ACC112 (cell line): Measurements from ENCODE around the gene AACS.

Experiments used
- H2AFZ ChIP-seq: fragments of 200-600 bp; sonication (generic); one replicate; pipeline ENCODE4 v1.6.0; 2017; ENCODE audit warnings: antibody characterized with exemption, low read length; ENCODE audit not compliant: unreplicated experiment
- H3K27ac ChIP-seq: fragments of 200-600 bp; sonication (generic); 2 replicates; pipeline ENCODE4 v1.5.1; 2014; ENCODE audit warnings: low read depth, mild to moderate bottlenecking, antibody characterized with exemption, low read length, moderate library complexity
- H3K27me3 ChIP-seq: fragments of 200-600 bp; sonication (generic); 2 replicates; pipeline ENCODE4 v1.6.1; 2014; ENCODE audit warnings: mild to moderate bottlenecking, antibody characterized with exemption, low read length, moderate library complexity, mixed read lengths; ENCODE audit not compliant: insufficient read depth
- H3K36me3 ChIP-seq: fragments of 200-600 bp; sonication (generic); 2 replicates; pipeline ENCODE4 v1.6.1; 2016; ENCODE audit warnings: mild to moderate bottlenecking, antibody characterized with exemption, low read length, moderate library complexity, mixed read lengths; ENCODE audit not compliant: insufficient read depth
- H3K4me1 ChIP-seq: fragments of 200-600 bp; sonication (generic); one replicate; pipeline ENCODE4 v1.6.1; 2016; ENCODE audit warnings: low read length, mixed read lengths; ENCODE audit not compliant: insufficient read depth, unreplicated experiment, control insufficient read depth
- H3K4me3 ChIP-seq: fragments of 200-600 bp; sonication (generic); 2 replicates; pipeline ENCODE4 v1.5.1; 2014; ENCODE audit warnings: mild to moderate bottlenecking, low read depth, low read length
- H3K79me2 ChIP-seq: fragments of 200-600 bp; sonication (generic); one replicate; pipeline ENCODE4 v1.6.0; 2016; ENCODE audit warnings: low read length; ENCODE audit not compliant: control insufficient read depth, unreplicated experiment, insufficient read depth

The AACS gene, protein sequence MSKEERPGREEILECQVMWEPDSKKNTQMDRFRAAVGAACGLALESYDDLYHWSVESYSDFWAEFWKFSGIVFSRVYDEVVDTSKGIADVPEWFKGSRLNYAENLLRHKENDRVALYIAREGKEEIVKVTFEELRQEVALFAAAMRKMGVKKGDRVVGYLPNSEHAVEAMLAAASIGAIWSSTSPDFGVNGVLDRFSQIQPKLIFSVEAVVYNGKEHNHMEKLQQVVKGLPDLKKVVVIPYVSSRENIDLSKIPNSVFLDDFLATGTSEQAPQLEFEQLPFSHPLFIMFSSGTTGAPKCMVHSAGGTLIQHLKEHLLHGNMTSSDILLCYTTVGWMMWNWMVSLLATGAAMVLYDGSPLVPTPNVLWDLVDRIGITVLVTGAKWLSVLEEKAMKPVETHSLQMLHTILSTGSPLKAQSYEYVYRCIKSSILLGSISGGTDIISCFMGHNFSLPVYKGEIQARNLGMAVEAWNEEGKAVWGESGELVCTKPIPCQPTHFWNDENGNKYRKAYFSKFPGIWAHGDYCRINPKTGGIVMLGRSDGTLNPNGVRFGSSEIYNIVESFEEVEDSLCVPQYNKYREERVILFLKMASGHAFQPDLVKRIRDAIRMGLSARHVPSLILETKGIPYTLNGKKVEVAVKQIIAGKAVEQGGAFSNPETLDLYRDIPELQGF

DNA sequence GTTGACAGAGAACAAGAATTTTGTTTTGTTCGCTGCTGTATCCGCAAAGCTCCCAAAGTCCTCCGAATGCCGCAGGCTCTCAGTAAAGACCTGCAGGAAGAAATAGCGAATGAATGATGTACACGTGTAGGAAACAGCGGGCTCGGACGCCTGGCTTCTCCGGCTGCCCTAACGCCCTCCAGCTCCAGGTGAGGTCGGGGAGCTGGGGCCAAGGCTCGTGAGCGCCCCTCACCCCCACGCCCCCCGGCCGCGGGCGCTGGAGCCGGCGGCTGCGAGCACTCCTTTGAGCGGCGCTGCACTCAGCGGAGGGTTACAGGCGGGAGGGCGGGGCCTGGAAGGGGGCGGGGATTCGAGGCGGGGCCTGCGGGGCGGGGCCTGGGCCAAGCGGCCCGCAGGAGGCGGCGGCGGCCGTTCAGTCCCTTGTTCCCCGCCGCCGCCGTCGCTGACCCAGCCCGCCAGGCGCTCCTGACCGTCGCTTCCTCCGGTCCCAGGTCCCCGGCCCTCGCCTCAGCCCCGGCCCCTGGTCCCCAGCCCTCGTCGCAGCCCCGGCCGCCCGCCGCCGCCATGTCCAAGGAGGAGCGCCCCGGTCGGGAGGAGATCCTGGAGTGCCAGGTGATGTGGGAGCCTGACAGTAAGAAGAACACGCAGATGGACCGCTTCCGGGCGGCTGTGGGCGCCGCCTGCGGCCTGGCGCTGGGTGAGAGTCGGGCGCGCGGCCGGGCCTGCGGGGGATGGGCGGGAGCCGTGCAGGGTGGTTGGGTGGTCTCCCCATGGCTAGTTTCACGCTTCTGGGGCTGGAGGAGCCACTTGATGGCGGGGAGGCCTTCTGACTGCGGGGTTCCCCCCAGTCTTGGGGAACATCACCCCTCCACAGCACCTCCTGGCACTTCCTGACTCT is at the start of gene AACS:
AACS (plus strand) TSS at position 415 of the 898 bp plus-strand sequence; CDS start at position 565, 150 bp downstream.
- Histone ChIP-seq H3K27ac (no peak within 1 kb of the TSS), H2AFZ (peak within 1 kb of the TSS; percentile 100), H3K79me2 (peaks cover 19% of the 10 kb centered on the region), H3K4me1 (peaks cover 5% of the 10 kb centered on the region), H3K4me3 (peak within 1 kb of the TSS; percentile 99), H3K36me3 (no peaks in the 10 kb centered on the region), H3K27me3 (no peaks in the 10 kb centered on the region)

DNA sequence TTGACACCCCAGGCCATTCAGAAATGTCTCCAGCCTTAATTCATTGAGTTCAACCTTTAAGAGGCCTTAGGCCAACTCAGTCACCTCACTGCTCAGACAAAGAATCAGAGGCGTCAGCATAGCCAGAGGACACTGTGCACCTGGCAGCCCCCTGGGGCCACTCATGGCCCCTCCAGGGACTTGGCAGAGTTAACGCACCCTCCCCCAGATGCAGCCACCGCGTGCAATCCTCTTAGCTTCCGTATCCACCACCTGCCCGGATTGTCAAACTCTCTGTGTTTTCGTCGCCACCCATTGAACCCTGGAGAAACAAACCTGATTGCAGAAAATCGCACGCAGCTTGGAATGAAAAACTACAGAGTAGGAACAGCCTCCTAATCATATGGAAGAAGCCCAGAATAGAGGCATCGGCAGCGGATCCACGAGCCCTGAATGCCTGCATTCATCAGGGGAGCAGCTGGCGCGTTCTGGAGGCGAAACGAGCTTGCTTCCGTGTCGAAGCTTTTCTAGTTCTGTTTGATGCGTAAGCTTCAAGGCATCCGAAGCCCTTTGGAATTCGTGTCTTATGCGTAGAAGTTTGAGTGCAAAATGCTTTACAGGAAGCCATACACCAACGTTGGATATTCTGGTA is 49.4 kb upstream of the AACS start:
- H3K27ac ChIP-seq, result no peak overlapping the region
- no peaks in the 10 kb centered on the region for H3K4me1 ChIP-seq
- H3K36me3 ChIP-seq, result no peaks in the 10 kb centered on the region
- H2AFZ ChIP-seq, result no peak overlapping the region
- no peak overlapping the region for H3K4me3 ChIP-seq
- no peaks in the 10 kb centered on the region for H3K79me2 ChIP-seq
- no peaks in the 10 kb centered on the region for H3K27me3 ChIP-seq

DNA sequence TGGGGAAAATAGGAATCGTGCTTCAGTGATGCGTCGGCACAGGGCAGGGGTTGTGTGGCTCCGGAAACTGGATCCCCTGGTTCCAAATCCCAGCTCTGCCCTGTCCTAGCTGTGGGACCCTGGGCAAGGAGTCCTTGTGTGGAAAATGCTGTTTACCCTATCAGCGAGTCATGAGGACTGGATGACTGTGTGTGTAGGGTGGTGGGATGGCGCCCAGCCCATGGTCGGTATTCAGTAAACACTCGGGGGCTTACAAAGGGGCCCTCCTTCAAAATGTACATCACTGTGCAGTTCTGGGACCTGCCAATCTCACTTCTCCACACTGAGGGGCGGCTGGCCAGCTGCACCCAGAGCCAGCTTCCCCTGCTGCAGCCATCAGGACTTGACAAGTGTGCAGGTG is 47.4 kb upstream of the AACS start:
- H3K27ac ChIP-seq, result no peak overlapping the region
- no peaks in the 10 kb centered on the region for H3K79me2 ChIP-seq
- no peaks in the 10 kb centered on the region for H3K4me1 ChIP-seq
- no peak overlapping the region for H3K4me3 ChIP-seq
- H2AFZ ChIP-seq, result no peak overlapping the region
- H3K36me3 ChIP-seq, result no peaks in the 10 kb centered on the region
- H3K27me3 ChIP-seq, result no peaks in the 10 kb centered on the region

DNA sequence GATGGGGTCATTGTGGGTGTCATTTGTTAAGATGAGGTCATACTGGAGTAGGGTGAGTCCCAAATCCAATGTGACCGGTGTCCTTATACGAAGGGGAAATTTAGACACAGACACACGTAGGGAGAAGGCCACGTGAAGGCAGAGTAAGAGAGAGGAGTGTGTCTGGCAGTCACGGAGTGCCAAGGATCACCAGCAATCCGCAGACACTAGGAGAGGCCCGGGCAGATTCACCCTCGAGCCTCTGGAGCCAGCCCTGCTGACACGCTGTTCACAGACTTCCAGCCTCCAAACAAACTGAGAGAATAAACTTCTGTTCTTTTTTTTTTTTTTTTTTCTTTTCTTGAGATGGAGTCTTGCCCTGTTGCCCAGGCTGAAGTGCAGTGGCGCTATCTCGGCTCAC is 46.9 kb upstream of the AACS start:
- Histone ChIP-seq H3K79me2 (no peaks in the 10 kb centered on the region), H3K4me1 (no peaks in the 10 kb centered on the region), H3K27ac (no peak overlapping the region), H3K27me3 (no peaks in the 10 kb centered on the region), H3K36me3 (no peaks in the 10 kb centered on the region), H2AFZ (no peak overlapping the region), H3K4me3 (no peak overlapping the region)

DNA sequence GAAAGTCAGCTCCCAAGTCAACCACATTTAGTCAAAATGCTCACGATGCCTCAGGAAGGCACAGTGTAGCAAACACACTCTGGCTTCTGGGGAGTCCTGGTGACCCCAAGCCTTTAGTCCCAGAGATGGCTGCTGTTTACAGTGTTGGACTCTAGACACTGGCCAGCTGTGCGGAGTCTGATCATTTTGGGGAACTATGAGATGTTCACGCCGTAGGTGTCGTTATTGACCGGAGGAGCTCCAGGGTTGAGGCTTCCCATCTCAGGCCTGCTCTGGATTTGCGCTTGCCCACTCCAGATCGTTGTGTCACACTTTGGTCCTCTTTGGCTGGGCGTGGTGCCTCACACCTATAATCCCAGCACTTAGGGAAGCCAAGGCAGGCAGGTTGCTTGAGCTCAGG is 44.1 kb upstream of the AACS start:
- Histone ChIP-seq H3K27ac (no peak overlapping the region), H2AFZ (no peak overlapping the region), H3K36me3 (no peaks in the 10 kb centered on the region), H3K4me3 (no peak overlapping the region), H3K79me2 (no peaks in the 10 kb centered on the region), H3K4me1 (no peaks in the 10 kb centered on the region), H3K27me3 (no peaks in the 10 kb centered on the region)

DNA sequence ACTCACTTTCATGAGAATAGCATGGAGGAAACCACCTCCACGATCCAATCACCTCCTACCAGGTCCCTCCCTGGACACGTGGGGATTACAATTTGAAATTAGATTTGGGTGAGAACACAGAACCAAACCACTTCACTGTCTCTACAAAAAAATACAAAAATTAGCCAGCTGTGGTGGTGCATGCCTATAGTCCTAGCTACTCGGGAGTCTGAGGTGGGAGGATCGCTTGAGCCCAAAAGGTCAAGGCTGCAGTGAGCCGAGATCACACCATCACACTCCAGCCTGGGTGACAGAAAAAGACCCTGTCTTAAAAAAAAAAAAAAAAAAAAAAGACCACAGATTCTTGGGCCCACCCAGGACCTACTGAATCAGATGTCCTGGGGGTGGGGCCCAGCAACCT is 43.5 kb upstream of the AACS start:
- Histone ChIP-seq H3K27ac (no peak overlapping the region), H3K27me3 (no peaks in the 10 kb centered on the region), H3K4me1 (no peaks in the 10 kb centered on the region), H3K79me2 (no peaks in the 10 kb centered on the region), H2AFZ (no peak overlapping the region), H3K4me3 (no peak overlapping the region), H3K36me3 (no peaks in the 10 kb centered on the region)

DNA sequence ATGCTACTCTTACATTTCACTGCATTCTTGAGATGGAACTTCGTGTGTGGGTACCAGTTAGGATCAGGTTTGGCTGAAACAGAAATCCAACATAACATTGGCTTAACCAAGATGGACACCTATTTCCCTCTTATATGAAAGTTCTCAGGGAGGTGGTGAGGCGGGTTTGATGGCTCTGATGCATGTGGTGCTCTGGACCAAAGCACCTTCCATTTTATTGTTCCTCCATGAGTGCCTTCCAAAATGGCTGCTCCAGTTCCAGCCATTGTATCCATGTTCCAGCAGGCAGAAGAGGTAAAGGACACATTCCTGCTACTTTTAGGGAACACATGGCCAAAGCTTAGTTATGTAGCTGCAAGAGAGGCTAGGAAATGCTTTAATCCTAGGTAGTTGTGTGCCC is 42.2 kb upstream of the AACS start:
- no peaks in the 10 kb centered on the region for H3K36me3 ChIP-seq
- H2AFZ ChIP-seq, result no peak overlapping the region
- no peaks in the 10 kb centered on the region for H3K79me2 ChIP-seq
- no peaks in the 10 kb centered on the region for H3K27me3 ChIP-seq
- no peaks in the 10 kb centered on the region for H3K4me1 ChIP-seq
- H3K4me3 ChIP-seq, result no peak overlapping the region
- no peak overlapping the region for H3K27ac ChIP-seq

DNA sequence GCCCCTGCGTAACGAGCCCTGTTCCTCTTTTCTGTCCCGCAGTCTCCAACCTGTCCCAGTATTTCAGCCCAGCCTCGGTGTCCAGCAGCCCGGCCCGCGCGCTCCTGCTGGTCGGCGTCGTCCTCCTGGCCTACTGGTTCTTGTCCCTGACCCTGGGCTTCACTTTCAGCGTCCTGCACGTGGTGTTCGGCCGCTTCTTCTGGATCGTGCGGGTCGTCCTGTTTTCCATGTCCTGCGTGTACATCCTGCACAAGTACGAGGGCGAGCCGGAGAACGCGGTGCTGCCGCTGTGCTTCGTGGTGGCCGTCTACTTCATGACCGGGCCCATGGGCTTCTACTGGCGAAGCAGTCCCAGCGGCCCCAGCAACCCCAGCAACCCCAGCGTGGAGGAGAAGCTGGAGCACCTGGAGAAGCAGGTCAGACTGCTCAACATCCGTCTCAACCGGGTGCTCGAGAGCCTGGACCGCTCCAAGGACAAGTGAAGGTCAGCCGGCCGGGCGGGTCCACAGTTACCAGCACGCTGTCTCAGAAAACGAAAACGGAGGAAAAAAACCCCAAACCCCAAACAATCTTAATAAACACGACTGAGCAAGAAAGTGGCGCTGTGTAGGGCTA is 40.2 kb upstream of the AACS start:
- no peaks in the 10 kb centered on the region for H3K27me3 ChIP-seq
- no peaks in the 10 kb centered on the region for H3K36me3 ChIP-seq
- H3K4me1 ChIP-seq, result no peaks in the 10 kb centered on the region
- H3K79me2 ChIP-seq, result no peaks in the 10 kb centered on the region
- H2AFZ ChIP-seq, result no peak overlapping the region
- no peak overlapping the region for H3K4me3 ChIP-seq
- H3K27ac ChIP-seq, result no peak overlapping the region

DNA sequence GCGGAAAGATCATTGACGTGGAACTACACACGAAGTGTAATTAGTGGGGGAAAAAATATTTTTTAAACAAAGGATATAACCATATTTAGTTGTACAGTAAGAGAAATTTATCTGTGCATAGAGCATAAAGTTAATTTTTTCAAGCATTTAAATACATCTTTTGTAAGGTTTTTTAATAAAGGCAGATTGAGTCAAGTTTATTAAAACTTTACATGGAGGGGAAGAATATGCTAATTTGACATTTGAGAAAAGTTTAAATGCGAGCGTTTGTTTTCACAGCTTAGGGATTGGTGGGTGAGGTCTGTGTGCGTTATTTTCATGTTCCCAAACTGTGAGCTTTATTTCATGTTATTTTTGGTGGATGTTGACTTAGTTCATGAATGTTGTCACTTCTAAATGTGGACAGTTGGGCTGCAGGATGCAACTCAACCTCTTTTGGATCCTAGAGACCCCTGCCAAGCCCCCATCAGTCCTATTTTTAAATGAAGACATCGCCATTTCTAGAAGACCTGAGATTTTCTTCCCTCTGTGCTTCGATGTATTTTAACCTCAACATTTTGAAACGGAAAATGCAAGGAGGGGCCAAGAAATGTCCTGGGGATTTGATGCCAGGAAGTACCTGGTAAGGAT is 39.5 kb upstream of the AACS start:
- no peak overlapping the region for H3K27ac ChIP-seq
- H3K27me3 ChIP-seq, result no peaks in the 10 kb centered on the region
- H2AFZ ChIP-seq, result no peak overlapping the region
- no peak overlapping the region for H3K4me3 ChIP-seq
- no peaks in the 10 kb centered on the region for H3K79me2 ChIP-seq
- H3K36me3 ChIP-seq, result no peaks in the 10 kb centered on the region
- H3K4me1 ChIP-seq, result no peaks in the 10 kb centered on the region
